ENCODE data around the gene GSE1.
A peak's percentile ranks its signal among the peaks of the same experiment; 100 is the strongest.

GSE1 gene

GRCh38 chr16:85698935-85699558 is 85.9 kb downstream of the GSE1 start:
- DNase-seq (ENCODE audit: low read depth in 3 of 3), result no peak

DNA sequence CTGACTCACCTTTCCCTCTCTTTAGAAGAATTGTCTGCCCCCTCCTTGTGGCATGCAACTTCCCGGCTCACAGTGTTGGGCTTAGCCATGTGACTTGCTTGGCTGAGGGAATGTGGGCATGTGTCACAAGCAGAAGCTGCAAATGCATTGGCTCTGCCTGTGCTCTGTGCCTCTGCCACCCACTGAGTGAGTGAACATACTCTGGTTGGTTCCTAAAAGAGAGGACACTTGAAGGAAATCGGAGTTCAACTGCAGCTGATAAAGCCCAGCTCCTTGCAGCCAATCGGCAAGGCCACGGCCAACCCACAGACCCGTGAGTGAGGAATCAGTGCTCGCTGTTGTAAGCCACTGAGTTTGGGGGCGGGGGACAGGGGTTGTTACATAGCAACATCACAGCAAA is 86.5 kb downstream of the GSE1 start:
- DNase-seq (ENCODE audit: low read depth in 3 of 3), result no peak

GRCh38 chr16:85704011-85704410 is 90.9 kb downstream of the GSE1 start:
- DNase-seq (ENCODE audit: low read depth in 3 of 3), result no peak

GRCh38 chr16:85704900-85705846 is 92.1 kb downstream of the GSE1 start:
- no peak for DNase-seq (ENCODE audit: low read depth in 3 of 3)

- DNase-seq (ENCODE audit: low read depth in 3 of 3), result no peak
Measured at GRCh38 chr16:85706449-85707034, 93.4 kb downstream of the GSE1 start.

DNA sequence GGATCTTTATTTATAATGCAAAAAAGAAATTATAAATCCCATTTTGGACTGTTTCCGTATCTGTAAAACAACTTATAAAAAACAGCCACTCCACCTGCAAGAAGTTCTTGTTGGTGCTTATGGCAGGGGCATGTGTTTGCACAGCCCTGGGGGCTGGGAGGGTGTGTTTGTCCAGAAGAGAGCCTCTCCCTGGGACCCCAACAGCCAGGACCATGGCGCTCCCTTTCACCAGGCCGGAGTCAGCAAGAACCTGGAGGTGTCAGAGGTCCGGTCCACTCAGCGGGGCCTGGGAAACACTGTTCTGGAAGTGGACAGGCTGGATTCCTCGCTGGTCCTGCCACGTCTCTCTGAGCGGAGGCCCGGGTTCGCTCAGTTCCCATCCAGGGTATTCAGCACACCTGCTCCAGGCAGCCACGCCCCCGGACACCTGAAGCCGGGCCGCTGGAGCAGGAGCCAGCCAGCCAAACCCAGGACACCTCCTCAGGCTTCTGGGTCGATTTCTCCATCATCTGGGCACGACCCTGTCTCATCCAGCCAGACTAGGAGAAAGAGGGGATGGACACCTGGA is 94.5 kb downstream of the GSE1 start:
- DNase-seq (ENCODE audit: low read depth in 3 of 3), result no peak

GRCh38 chr16:85708338-85708737 is 95.2 kb downstream of the GSE1 start:
- no peak for DNase-seq (ENCODE audit: low read depth in 3 of 3)

GRCh38 chr16:85709766-85710585 is 96.9 kb downstream of the GSE1 start:
- DNase-seq (ENCODE audit: low read depth in 3 of 3), result no peak

- no peak for DNase-seq (ENCODE audit: low read depth in 3 of 3)
Measured at GRCh38 chr16:85710732-85711131, 97.6 kb downstream of the GSE1 start.

- no peak for DNase-seq (ENCODE audit: low read depth in 3 of 3)
Measured at GRCh38 chr16:85711982-85712587, 99.0 kb downstream of the GSE1 start.

DNA sequence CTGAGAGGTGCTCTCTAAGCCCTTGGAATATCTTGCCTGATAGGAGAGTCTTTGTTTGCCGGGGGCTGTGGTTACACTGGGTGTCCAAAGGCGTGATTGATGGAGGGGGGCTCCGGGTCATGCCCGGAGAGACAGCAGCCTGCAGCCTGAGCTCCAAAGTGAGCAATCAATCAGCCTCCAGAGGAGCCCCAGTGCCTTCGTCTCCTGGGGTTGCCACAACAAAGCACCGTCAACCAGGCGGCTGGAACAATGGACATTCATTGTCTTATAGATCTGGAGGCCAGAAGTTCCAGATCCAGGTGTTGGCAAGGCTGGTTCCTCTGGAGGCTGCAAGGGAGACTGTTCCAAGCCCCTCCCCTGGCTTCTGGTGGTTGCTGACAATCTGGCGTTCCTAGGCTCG is 99.7 kb downstream of the GSE1 start:
- DNase-seq (ENCODE audit: low read depth in 3 of 3), result no peak

DNA sequence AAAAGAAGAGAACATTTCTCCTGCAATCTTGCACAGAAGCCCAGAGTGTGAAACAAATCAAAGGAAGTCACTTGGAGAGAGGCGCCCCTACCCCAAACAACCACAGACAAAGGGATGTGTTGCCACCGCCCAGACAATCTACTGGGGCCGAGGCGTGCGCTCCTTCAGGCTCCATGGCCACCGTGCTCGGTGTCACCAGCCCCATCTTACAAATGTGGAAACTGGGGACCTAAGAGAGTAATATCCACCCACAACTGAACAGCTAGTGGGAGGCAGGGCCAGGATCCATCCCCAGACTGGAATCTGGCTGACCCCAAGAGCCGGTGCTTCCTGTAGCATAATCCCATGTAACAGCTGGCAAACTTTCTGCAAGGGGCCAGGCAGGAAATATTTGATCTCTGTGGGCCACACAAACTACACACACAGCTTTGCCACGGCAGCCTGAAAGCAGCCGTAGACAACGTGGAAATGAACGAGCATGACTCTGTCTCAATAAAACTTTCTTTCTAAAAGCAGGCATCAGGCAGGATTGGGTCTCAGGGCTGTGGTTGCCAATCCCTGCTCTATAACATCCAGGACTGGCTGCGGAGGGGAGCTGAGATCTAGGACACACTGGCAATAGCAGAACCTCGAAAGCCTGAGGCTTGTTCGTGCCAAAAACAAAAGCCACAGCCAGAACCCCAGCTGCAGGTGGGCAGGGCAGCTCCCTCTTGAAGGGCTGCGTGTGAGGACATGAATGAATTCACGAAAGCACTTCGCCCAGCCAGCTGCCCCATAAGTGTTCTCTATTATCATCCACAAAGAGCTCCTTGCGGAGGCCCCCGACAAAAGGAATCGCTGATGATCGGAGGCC is 102.3 kb downstream of the GSE1 start:
- DNase-seq (ENCODE audit: low read depth in 3 of 3), result no peak

DNA sequence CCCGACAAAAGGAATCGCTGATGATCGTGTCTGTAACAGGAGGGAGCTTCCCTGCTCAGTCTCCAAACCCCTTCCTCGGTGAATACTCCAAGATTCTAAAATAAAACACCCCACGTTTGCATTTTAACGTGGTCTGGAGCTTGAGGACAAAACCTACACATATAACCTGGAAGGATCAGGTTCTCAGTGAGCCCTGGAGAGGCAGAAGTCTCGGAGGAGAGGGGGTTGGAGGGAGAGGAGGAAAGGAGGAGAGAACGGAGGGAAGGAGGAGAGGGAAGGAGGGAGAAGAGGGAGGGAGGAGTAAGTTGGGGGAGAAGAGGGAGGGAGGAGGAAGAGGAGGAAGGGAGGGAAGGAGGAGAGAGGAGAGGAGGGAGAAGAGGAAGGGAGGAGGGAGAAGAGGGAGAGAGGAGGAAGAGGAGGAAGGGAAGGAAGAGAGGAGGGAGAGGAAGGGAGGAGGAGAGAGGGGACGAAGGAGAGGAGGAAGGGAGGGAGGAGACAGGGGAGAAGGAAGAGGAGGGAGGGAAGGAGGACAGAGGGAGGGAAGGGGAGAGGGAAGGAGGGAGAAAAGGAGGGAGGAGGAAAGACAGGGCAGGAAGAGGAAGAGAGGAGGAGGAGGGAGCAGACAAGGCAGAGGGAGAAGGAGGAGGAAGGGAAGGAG is 103.0 kb downstream of the GSE1 start:
- DNase-seq (ENCODE audit: low read depth in 3 of 3), result no peak

- no peak for DNase-seq (ENCODE audit: low read depth in 3 of 3)
Measured at GRCh38 chr16:85716680-85717038, 103.5 kb downstream of the GSE1 start.

DNA sequence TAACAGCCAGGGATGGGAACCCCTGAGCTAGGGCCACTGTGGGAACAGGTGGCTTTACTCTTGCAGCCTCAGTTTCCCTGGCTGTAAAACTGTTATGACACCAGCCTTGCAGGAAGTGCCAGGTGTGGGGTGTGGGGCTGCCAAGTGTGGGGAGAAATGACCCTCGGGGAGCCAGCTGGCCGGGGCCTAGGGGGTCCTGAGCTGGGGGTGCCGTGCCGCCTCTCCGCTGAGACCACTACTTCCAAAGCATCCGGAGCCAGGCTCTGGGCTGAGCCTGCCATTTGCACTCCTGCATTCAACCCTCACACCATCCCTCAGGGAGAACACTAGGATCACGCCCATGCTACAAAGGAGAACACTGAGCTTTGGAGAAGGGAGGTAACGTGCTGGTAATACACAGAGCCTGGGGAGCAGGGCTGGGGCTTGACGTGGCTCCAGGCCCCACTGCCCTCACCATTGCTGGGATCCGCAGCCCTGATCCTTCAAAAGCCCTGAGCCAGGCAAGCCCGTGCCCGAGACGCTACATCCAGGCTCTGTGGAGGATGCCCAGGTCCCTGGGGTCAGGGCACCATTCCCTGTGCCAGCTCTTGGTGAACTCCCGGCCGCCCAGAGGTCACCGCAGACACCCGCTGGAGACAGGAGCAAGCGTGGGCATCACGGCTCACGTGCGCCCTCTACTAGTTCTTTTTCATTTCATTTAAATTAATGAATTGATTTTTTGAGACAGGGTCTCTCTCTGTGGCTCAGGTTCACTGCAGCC is 104.5 kb downstream of the GSE1 start:
- DNase-seq (ENCODE audit: low read depth in 3 of 3), result peak; percentile 9 to 36 (median 13)

GRCh38 chr16:85718153-85718477 is 105.0 kb downstream of the GSE1 start:
- DNase-seq (ENCODE audit: low read depth in 3 of 3), result no peak

GRCh38 chr16:85718682-85719081 is 105.6 kb downstream of the GSE1 start:
- DNase-seq (ENCODE audit: low read depth in 3 of 3), result no peak

GRCh38 chr16:85719605-85720301 is 106.6 kb downstream of the GSE1 start:
- no peak for DNase-seq (ENCODE audit: low read depth in 3 of 3)

DNA sequence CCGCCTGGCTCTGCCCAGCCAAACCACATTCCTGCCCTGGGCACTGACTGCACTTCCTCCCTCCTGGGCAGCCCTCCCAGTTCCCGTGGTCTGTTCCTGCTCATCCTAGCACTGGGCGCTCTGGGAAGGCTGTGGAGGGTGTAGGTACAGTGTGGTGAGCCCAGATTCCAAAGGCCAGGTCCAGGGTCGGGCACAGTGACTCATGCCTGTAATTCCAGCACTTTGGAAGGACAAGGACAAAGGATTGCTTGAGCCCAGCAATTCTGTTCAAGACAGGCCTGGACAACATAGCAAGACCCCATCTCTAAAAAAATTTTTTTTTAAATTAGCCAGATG is 107.1 kb downstream of the GSE1 start:
- no peak for DNase-seq (ENCODE audit: low read depth in 3 of 3)
